ENCODE data around the gene DNAJB5. TPM values are rescaled to one million over a fixed set of nuclear protein-coding genes. Genes with fewer than 3 reads are reported as not detected.
"Not testable (repeated sequence)": the region's sequence is repeated elsewhere in the genome, so short reads cannot be mapped to it uniquely, and the experiment has no call there.

Gene DNAJB5
- total RNA-seq, 1 experiment from 2014 or later, result 12.6 TPM

DNA sequence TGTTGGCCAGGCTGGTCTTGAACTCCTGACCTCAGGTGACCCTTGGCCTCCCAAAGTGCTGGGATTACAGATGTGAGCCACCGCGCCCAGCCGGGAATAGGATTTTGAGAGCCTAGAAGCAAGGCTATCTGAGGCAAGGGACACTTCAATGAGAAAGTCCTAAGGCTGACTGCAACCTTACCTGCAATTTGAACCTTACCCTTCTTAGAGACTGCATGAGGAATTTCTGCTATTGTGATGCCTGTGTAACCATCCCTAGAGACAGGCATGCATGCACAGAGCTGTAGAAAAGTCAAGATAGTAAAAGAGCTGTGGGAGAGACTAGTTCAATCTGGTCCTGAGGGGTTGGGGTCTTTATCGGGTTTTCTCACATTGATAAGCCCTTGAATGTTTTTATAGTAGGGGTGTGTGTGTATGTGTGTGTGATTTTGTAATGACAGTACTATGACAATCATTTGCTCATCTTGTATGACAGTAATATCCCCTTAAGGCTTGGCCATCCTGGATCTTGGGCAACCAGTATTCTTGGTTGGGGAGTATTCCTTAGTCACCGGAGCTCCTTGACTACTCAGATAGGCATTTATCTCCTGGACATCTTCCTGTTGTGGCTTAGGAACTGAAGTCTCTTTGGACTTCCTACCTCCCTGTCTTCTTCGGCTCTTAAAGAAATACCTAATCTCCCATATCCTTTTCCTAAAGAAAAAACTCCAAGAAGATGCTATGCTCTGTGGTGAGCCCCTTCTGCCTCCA, 11.2 kb downstream of the DNAJB5 start:
- DNase-seq (ENCODE audit: low read depth), result no peak

DNA sequence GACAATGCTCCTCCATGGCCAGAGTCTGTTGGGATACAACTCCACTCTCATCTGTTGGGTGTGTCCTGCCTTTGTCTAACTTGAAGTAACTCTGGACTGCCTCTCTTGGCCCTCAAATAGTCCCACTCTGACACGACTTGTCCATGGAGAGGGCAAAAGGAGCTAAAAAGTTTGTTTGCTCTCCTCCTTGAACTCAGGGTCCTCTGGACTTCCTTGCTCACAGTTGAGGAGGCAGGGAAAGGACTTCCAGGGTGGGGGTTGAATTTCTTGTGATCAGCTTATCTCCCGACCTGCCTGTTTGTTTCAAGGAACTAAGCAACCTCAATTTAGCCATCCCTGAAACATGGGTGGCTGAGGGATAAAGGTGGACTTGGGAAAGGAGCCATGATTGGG, 11.7 kb downstream of the DNAJB5 start:
- DNase-seq (ENCODE audit: low read depth), result no peak

- peak; percentile 52 for DNase-seq (ENCODE audit: low read depth)
Measured at GRCh38 chr9:35001803-35002502, 12.4 kb downstream of the DNAJB5 start.

DNA sequence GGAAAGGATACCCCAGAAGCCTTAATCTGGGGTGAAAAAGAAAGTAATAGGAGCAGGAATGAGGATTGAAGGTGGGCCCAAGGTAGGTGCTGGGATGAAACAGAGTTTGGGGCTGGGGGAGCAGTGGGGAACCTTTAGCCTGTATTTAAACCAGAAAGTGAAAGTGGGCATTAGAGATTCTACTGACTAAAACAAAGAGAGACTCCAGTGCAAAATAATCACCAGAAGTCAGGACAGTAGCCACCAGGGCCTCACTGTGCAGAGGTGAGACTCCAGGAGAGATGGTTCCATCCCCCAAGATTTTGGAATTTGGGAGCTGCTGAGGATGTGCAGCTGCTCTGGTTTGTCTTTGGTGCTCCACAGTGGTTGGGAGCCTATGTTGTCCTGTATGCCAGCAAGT, 13.1 kb downstream of the DNAJB5 start:
- no peak for DNase-seq (ENCODE audit: low read depth)

DNA sequence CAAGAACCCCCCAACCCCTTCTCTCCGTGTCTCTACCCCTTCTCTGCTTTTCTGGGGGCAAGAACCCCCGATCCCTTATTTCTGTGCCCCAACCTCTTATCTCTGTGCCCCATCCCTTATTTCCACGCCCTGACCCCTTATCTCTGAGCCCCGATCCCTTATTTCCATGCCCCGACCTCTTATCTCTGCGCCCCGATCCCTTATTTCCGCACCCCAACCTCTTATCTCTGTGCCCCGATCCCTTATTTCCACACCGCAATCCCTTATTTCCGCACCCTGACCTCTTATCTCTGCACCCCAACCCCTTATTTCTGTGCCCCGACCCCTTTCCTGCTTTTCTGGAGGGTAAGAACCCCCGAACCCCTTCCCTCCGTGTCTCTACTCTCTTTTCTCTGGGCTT, 14.8 kb downstream of the DNAJB5 start:
- not testable (repeated sequence) for DNase-seq (ENCODE audit: low read depth)

GRCh38 chr9:35010351-35010958, 20.9 kb downstream of the DNAJB5 start:
- no peak for DNase-seq (ENCODE audit: low read depth)

DNA sequence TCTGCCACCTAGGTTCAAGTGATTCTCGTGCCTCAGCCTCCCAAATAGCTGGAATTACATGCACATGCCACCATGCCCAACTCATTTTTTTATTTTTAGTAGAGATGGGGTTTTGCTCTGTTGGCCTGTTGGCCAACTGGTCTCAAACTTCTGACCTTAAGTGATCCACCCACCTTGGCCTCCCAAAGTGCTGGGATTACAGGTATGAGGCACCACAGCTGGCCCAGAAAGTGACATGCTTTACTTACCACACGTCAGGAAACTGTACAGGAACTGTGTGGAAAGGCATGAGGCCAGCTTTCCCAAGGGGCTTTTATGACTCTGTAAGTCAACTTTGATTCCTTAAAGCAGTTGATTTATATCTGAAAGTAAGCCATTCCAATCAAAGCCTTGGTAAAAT, 25.0 kb downstream of the DNAJB5 start:
- DNase-seq (ENCODE audit: low read depth), result no peak

DNA sequence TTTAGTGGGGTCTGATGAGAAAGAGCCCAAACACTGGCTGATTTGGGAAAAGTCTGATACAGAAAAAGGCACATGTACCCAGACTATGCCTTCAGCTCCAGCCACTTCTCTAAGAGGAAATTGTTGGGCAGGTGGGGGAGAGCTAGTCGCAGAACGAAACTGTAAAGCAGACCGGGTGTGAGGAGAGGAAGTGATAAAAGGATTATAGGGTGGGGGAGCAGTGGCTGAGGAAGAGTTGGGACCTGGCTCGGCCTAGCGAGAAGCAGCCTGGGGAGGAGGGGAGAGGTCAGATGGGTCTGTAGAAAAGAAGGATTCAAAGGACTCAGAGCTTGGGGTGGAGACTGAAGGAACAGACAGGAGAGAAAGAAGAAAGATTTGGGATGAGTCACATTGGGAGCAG, 33.9 kb downstream of the DNAJB5 start:
- not testable (repeated sequence) for DNase-seq (ENCODE audit: low read depth)

DNA sequence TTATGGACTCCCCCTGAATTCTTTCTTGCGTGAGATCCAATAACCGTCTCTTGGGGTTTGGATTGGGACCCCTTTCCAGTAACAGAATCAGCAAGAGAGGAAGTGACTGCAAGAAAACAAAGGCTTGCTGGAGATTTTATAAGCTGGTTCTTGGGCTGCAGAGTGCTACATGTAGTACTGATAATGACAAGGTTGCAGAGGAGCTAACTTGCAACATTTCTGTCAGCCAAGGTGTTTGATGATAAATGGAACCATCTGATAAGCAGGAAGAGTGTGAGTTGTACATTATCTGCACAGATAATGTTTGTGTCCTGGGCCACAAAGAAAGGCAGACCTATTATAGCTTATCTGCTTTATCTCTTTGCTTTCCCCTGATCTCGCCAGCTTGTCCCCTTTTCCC, 37.1 kb downstream of the DNAJB5 start:
- DNase-seq (ENCODE audit: low read depth), result no peak

DNA sequence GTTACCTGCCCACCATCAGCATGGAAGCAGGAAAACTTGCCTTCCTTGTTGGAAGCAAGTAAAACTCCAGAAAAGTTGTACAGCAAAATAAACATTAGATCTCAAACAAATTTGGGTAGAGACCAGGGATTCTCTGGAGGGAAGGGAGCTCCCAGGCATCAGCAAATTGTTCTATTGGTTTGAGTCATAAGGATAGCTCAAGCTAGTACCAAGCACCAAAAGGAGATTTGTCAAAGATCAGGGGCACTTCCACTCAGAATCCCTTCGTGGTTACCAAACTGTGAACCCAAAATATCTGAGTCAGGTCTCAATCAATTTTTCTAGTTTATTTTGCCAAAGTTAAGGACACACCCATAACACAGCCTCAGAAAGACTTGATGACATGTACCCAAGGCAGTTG, 37.8 kb downstream of the DNAJB5 start:
- no peak for DNase-seq (ENCODE audit: low read depth)

DNA sequence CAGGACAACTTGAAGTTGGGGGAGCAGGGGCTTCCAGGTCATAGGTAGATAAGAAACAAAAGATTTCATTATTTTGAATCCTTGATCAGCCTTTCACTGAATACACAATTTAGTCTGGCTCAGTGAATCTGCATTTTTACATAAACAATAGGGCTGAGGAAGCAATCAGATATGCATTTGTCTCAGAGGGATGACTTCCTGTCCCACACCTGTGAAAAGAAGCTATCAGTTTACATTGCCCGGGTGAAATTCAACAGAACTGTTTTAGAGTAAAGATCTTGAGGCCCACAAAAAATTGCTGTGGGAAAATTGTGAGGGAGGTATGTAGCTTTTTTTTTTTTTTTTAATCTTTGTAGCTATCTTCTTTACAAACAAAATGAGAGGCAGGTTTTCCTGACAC, 38.3 kb downstream of the DNAJB5 start:
- no peak for DNase-seq (ENCODE audit: low read depth)

DNA sequence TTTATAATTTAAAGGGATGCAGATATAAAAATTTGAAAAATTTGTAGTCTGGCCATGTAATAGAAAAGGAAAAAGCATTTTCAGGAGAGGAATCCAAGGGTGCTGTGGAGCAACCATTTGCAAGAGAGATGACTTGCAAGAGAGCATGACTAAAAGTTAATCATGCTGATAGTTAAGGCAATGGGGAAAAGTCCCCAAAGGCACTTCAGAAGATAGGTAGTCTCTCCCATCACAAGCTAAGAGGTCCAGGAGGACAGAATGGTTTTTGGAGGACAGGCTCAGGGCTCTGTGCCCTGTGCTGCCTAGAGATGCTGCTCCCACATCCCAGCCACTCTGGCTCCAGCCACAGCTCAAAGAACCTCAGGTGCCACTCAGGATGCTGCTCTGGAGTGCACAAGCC, 38.8 kb downstream of the DNAJB5 start:
- no peak for DNase-seq (ENCODE audit: low read depth)

- DNase-seq (ENCODE audit: low read depth), result no peak
Measured at GRCh38 chr9:35029241-35029640, 39.7 kb downstream of the DNAJB5 start.

- no peak for DNase-seq (ENCODE audit: low read depth)
Measured at GRCh38 chr9:35029852-35030251, 40.3 kb downstream of the DNAJB5 start.

DNA sequence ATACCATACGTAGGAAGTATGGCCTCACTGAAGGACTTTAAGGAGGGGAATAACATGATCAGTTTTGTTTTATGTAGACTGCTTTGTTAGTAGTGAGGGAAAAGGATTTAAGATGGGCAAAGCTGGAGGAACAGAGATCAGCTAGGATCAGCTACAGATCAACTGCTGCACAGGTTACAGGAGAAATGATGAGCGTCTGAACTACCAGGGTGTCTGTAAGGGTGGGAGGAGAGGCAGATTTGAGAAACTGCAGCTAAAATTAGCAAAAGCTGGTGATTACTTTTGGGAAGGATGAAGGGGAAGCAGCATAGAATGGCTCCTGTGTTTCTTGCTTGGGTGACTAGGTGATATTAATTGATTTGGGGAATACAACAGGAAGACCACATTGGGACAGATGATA, 43.6 kb downstream of the DNAJB5 start:
- no peak for DNase-seq (ENCODE audit: low read depth)

DNA sequence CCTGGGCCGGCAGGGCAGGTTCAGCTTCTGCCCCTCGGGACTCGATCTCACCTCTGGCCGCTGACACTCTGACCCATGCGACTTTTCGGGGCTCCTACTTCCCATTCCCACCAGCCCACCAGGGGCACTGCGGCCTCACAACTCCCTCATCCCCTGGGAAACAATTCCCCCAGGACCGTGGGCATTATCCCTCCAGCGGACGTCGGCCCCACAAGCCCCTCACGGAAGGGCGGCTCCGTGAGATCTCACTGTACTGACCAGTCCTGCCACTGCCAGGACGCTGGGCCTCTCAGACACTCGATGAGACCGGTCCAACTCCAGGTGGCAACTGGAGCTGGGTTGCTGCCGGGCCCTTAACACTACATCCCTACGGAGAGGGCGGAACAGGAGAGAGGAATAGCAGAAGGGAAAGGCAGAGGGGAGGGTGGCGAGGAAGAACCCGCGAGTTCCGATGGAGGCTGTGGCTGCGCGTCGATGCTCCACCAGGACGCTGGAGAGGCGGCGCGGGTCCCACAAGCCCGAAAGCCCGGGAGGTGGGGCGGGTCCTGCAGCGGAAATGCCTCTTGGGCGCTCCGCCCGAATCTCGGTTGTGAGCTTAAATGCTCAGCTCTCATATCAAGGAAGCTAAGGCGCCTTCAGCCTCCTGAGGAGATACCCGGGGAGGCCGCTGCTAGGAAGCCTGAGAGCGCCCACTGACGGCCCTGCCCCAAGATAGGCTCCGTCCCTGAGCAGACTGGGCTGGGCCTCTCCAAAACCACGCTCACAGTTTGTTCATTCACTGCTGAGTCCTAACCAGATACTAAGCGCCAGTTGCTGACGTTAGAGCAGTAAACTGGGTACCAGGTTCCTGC, 46.5 kb downstream of the DNAJB5 start:
- no peak for DNase-seq (ENCODE audit: low read depth)

GRCh38 chr9:35042081-35042604, 52.6 kb downstream of the DNAJB5 start:
- DNase-seq (ENCODE audit: low read depth), result no peak

GRCh38 chr9:35042891-35043545, 53.5 kb downstream of the DNAJB5 start:
- no peak for DNase-seq (ENCODE audit: low read depth)

GRCh38 chr9:35044071-35044470, 54.5 kb downstream of the DNAJB5 start:
- no peak for DNase-seq (ENCODE audit: low read depth)
